ENCODE measurements around the gene RAB6B. TPM values are rescaled to one million over a fixed set of nuclear protein-coding genes. Genes with fewer than 3 reads are reported as not detected.

Gene RAB6B
- total and polyA plus RNA-seq, 2 experiments from 2014 or later = 1.2 to 3.9 TPM

DNA sequence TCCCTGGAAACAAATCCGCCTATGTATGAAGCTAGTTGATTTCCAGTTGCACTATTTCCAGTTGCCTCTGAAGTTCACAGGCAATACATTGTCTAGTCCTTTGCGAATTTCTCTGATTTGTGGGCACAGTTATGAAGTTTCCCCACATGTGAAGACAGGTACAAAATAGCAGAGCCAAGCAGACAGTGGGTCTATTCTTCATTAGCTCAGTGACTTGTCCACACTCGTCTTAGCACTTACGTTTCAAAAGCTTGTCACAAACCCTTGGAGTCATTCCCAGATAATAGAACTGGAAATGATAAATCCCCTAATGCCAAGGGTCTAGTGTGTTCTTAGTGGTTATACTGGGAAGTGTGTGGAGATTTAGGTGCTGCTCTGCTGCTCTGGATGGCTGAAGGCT is 75.6 kb downstream of the RAB6B start (continued):
- TF ChIP-seq ZNF462 (CRISPR knock-in tag; IDR thresholded peaks at IDR 0.05) = no peak
- TF ChIP-seq, protein P1, sequence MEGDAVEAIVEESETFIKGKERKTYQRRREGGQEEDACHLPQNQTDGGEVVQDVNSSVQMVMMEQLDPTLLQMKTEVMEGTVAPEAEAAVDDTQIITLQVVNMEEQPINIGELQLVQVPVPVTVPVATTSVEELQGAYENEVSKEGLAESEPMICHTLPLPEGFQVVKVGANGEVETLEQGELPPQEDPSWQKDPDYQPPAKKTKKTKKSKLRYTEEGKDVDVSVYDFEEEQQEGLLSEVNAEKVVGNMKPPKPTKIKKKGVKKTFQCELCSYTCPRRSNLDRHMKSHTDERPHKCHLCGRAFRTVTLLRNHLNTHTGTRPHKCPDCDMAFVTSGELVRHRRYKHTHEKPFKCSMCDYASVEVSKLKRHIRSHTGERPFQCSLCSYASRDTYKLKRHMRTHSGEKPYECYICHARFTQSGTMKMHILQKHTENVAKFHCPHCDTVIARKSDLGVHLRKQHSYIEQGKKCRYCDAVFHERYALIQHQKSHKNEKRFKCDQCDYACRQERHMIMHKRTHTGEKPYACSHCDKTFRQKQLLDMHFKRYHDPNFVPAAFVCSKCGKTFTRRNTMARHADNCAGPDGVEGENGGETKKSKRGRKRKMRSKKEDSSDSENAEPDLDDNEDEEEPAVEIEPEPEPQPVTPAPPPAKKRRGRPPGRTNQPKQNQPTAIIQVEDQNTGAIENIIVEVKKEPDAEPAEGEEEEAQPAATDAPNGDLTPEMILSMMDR (conservative IDR thresholded peaks at IDR 0.05; ENCODE audit: low read depth in 2 of 2) = no peak

GRCh38 chr3:133815386-133815785 is 80.3 kb downstream of the RAB6B start:
- no peaks in the 10 kb centered on the region for H3K9me3 Mint-ChIP-seq
- H3K4me2 ChIP-seq = no peak overlapping the region
- H3K27me3 Mint-ChIP-seq (ENCODE audit: insufficient read depth, low read depth, poor library complexity) = no peaks in the 10 kb centered on the region
- H3K36me3 Mint-ChIP-seq (ENCODE audit: low read depth) = peaks cover 49% of the 10 kb centered on the region
- H3K27ac Mint-ChIP-seq = no peak overlapping the region
- peaks cover 33% of the 10 kb centered on the region; the same call in 1 of the 2 replicates for H3K36me3 ChIP-seq (ENCODE audit: insufficient read depth)
- H3K4me1 ChIP-seq (ENCODE audit: insufficient read depth) = no peaks in the 10 kb centered on the region
- H4K20me1 ChIP-seq (replicated peaks; ENCODE audit: insufficient read depth) = peaks cover 2% of the 10 kb centered on the region; the same call in 1 of the 2 replicates
- no peaks in the 10 kb centered on the region for H3K9me2 ChIP-seq (ENCODE audit: insufficient read depth)
- no peak overlapping the region for H3K4me3 Mint-ChIP-seq
- no peaks in the 10 kb centered on the region for H3K27me3 ChIP-seq (ENCODE audit: insufficient read depth)
- no peak for DNase-seq (ENCODE audit: low spot score)
- no peaks in the 10 kb centered on the region for H3K4me1 Mint-ChIP-seq
- ATAC-seq = no peak
- H2AFZ ChIP-seq = no peak overlapping the region
- no peak overlapping the region for H3K27ac ChIP-seq (ENCODE audit: low read depth)
- peaks cover 8% of the 10 kb centered on the region for H3F3A ChIP-seq (replicated peaks; ENCODE audit: low read depth)
- H3K4me3 ChIP-seq = no peak overlapping the region
- no peaks in the 10 kb centered on the region for H3K79me2 ChIP-seq (replicated peaks; ENCODE audit: insufficient read depth)
- TF ChIP-seq ZNF114 (CRISPR knock-in tag; IDR thresholded peaks at IDR 0.05) = no peak
- no peak for TF ChIP-seq EZH2phosphoT487 (IDR thresholded peaks at IDR 0.05; ENCODE audit: unreplicated experiment)
- TF ChIP-seq POLR2AphosphoS5 (IDR thresholded peaks at IDR 0.05; ENCODE audit: low read depth) = no peak
- TF ChIP-seq, protein P1 (conservative IDR thresholded peaks at IDR 0.05; ENCODE audit: low read depth in 2 of 2) = no peak
- no peak for TF ChIP-seq ZNF331 (CRISPR knock-in tag; IDR thresholded peaks at IDR 0.05; ENCODE audit: low read depth)
- TF ChIP-seq, protein P2, sequence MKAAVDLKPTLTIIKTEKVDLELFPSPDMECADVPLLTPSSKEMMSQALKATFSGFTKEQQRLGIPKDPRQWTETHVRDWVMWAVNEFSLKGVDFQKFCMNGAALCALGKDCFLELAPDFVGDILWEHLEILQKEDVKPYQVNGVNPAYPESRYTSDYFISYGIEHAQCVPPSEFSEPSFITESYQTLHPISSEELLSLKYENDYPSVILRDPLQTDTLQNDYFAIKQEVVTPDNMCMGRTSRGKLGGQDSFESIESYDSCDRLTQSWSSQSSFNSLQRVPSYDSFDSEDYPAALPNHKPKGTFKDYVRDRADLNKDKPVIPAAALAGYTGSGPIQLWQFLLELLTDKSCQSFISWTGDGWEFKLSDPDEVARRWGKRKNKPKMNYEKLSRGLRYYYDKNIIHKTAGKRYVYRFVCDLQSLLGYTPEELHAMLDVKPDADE (IDR thresholded peaks at IDR 0.05) = no peak
- no peak for TF ChIP-seq NANOG (IDR thresholded peaks at IDR 0.05; ENCODE audit: borderline replicate concordance)
- TF ChIP-seq STAT1 (IDR thresholded peaks at IDR 0.05; ENCODE audit: unreplicated experiment) = no peak
- TF ChIP-seq EZH2 (IDR thresholded peaks at IDR 0.05; ENCODE audit: low read depth, unreplicated experiment) = no peak
